ENCODE results near the gene NIPAL3. TPM values are rescaled to one million over a fixed set of nuclear protein-coding genes. Genes with fewer than 3 reads are reported as not detected.
"Not testable (repeated sequence)": the region's sequence is repeated elsewhere in the genome, so short reads cannot be mapped to it uniquely, and the experiment has no call there.

Gene NIPAL3
- total RNA-seq, 2 experiments from 2014 or later: 43.4 to 46.9 TPM

- Mint-ChIP-seq H3K27me3 (ENCODE audit: low read depth) (no peaks in the 10 kb centered on the region), H3K9me3 (ENCODE audit: insufficient read depth) (no peaks in the 10 kb centered on the region), H3K4me3 (no peak overlapping the region), H3K36me3 (ENCODE audit: low read depth) (peaks cover 38% of the 10 kb centered on the region), H3K27ac (no peak overlapping the region), H3K4me1 (ENCODE audit: low read depth) (no peaks in the 10 kb centered on the region)
- no peak for ATAC-seq
- no peak for DNase-seq
- POLR2A ChIA-PET: interaction anchor here (0.7 to 0.8 kb wide), 2 partner anchors 18 to 149 kb away, joined by 3 to 4 read pairs; no protein-coding TSS in a partner anchor
- CTCF ChIA-PET: interaction anchor here (0.9 to 4.3 kb wide), 8 partner anchors 11 to 392 kb away, joined by 3 to 23 read pairs (median 4); partner anchors contain the start of gene NIPAL3
These were observed 27.2 kb downstream of the NIPAL3 start for GRCh38 chr1:24442764-24443163.

GRCh38 chr1:24443241-24443656 lies 27.6 kb downstream of the NIPAL3 start:
- DNase-seq: no peak
- no peak for ATAC-seq
- Mint-ChIP-seq H3K4me1 (ENCODE audit: low read depth) (no peaks in the 10 kb centered on the region), H3K36me3 (ENCODE audit: low read depth) (peaks cover 38% of the 10 kb centered on the region), H3K4me3 (no peak overlapping the region), H3K9me3 (ENCODE audit: insufficient read depth) (no peaks in the 10 kb centered on the region), H3K27me3 (ENCODE audit: low read depth) (no peaks in the 10 kb centered on the region), H3K27ac (no peak overlapping the region)
- ChIA-PET POLR2A (interaction anchor here (0.7 to 0.8 kb wide), 3 partner anchors 18 to 369 kb away, joined by 3 to 4 read pairs (median 4); no protein-coding TSS in a partner anchor), CTCF (interaction anchor here (0.9 to 4.3 kb wide), 8 partner anchors 11 to 392 kb away, joined by 3 to 23 read pairs (median 4); partner anchors contain the start of gene NIPAL3)

- H3K4me1 Mint-ChIP-seq (ENCODE audit: low read depth); H3K27me3 Mint-ChIP-seq (ENCODE audit: low read depth): not testable (repeated sequence)
- CTCF ChIA-PET: interaction anchor here (1.2 kb wide), 1 partner anchor 16 kb away, joined by 3 read pairs; no protein-coding TSS in a partner anchor
These were observed 30.8 kb downstream of the NIPAL3 start for GRCh38 chr1:24446446-24446845.

GRCh38 chr1:24450316-24450715 lies 34.7 kb downstream of the NIPAL3 start:
- H3K27ac Mint-ChIP-seq: no peak overlapping the region
- H3K9me3 Mint-ChIP-seq (ENCODE audit: insufficient read depth): no peaks in the 10 kb centered on the region
- no peaks in the 10 kb centered on the region for H3K4me1 Mint-ChIP-seq (ENCODE audit: low read depth)
- no peak for DNase-seq
- no peaks in the 10 kb centered on the region for H3K27me3 Mint-ChIP-seq (ENCODE audit: low read depth)
- POLR2A ChIA-PET: no interaction called here
- CTCF ChIA-PET: no interaction called here
- no peak overlapping the region for H3K4me3 Mint-ChIP-seq
- H3K36me3 Mint-ChIP-seq (ENCODE audit: low read depth): peaks cover 76% of the 10 kb centered on the region
- ATAC-seq: no peak

More at GRCh38 chr1:24446446-24446845, 30.8 kb downstream of the NIPAL3 start:
- H3K36me3 Mint-ChIP-seq (ENCODE audit: low read depth): peaks cover 54% of the 10 kb centered on the region
- H3K4me3 Mint-ChIP-seq; POLR2A ChIA-PET; H3K9me3 Mint-ChIP-seq (ENCODE audit: insufficient read depth); ATAC-seq; DNase-seq; H3K27ac Mint-ChIP-seq: not testable (repeated sequence)

GRCh38 chr1:24450857-24451397 lies 35.3 kb downstream of the NIPAL3 start:
- H3K27ac Mint-ChIP-seq: no peak overlapping the region
- POLR2A ChIA-PET: no interaction called here

GRCh38 chr1:24451746-24452145 lies 36.1 kb downstream of the NIPAL3 start:
- POLR2A ChIA-PET: no interaction called here
- H3K27me3 Mint-ChIP-seq (ENCODE audit: low read depth): no peaks in the 10 kb centered on the region
- CTCF ChIA-PET: no interaction called here
- ATAC-seq: no peak
- H3K4me3 Mint-ChIP-seq: no peak overlapping the region
- no peak overlapping the region for H3K27ac Mint-ChIP-seq
- H3K9me3 Mint-ChIP-seq (ENCODE audit: insufficient read depth): no peaks in the 10 kb centered on the region
- no peak for DNase-seq
- H3K4me1 Mint-ChIP-seq (ENCODE audit: low read depth): no peaks in the 10 kb centered on the region
- peaks cover 71% of the 10 kb centered on the region for H3K36me3 Mint-ChIP-seq (ENCODE audit: low read depth)

More at GRCh38 chr1:24450857-24451397, 35.3 kb downstream of the NIPAL3 start:
- H3K9me3 Mint-ChIP-seq (ENCODE audit: insufficient read depth): no peaks in the 10 kb centered on the region
- no peak overlapping the region for H3K4me3 Mint-ChIP-seq
- H3K36me3 Mint-ChIP-seq (ENCODE audit: low read depth): peaks cover 74% of the 10 kb centered on the region
- no peaks in the 10 kb centered on the region for H3K27me3 Mint-ChIP-seq (ENCODE audit: low read depth)
- ATAC-seq: no peak
- CTCF ChIA-PET: no interaction called here
- no peaks in the 10 kb centered on the region for H3K4me1 Mint-ChIP-seq (ENCODE audit: low read depth)
- no peak for DNase-seq

GRCh38 chr1:24452922-24453485 lies 37.4 kb downstream of the NIPAL3 start:
- Mint-ChIP-seq H3K4me3 (no peak overlapping the region), H3K36me3 (ENCODE audit: low read depth) (peaks cover 69% of the 10 kb centered on the region), H3K27ac (no peak overlapping the region), H3K4me1 (ENCODE audit: low read depth) (no peaks in the 10 kb centered on the region), H3K9me3 (ENCODE audit: insufficient read depth) (no peaks in the 10 kb centered on the region), H3K27me3 (ENCODE audit: low read depth) (no peaks in the 10 kb centered on the region)
- ChIA-PET POLR2A (no interaction called here), CTCF (interaction anchor here (0.7 to 1.9 kb wide), 2 partner anchors 36 to 134 kb away, joined by 3 to 5 read pairs; no protein-coding TSS in a partner anchor)
- ATAC-seq: no peak
- no peak for DNase-seq

GRCh38 chr1:24454673-24455072 lies 39.1 kb downstream of the NIPAL3 start:
- POLR2A ChIA-PET: interaction anchor here (1.1 kb wide), 1 partner anchor 9 kb away, joined by 3 read pairs; no protein-coding TSS in a partner anchor
- no peaks in the 10 kb centered on the region for H3K27me3 Mint-ChIP-seq (ENCODE audit: low read depth)
- H3K36me3 Mint-ChIP-seq (ENCODE audit: low read depth): peaks cover 73% of the 10 kb centered on the region
- no peaks in the 10 kb centered on the region for H3K4me1 Mint-ChIP-seq (ENCODE audit: low read depth)
- DNase-seq: no peak
- peak overlapping the region; percentile 17 for H3K27ac Mint-ChIP-seq
- no peak overlapping the region for H3K4me3 Mint-ChIP-seq
- CTCF ChIA-PET: interaction anchor here (1.9 kb wide), 1 partner anchor 132 kb away, joined by 5 read pairs; no protein-coding TSS in a partner anchor
- ATAC-seq: no peak
- H3K9me3 Mint-ChIP-seq (ENCODE audit: insufficient read depth): no peaks in the 10 kb centered on the region

GRCh38 chr1:24455272-24455671 lies 39.7 kb downstream of the NIPAL3 start:
- ATAC-seq (no peak), DNase-seq (no peak)
- no peak overlapping the region for H3K4me3 Mint-ChIP-seq
- H3K9me3 Mint-ChIP-seq (ENCODE audit: insufficient read depth): no peaks in the 10 kb centered on the region
- H3K36me3 Mint-ChIP-seq (ENCODE audit: low read depth): peaks cover 73% of the 10 kb centered on the region
- H3K27me3 Mint-ChIP-seq (ENCODE audit: low read depth): no peaks in the 10 kb centered on the region
- H3K27ac Mint-ChIP-seq: no peak overlapping the region
- ChIA-PET POLR2A (no interaction called here), CTCF (no interaction called here)
- H3K4me1 Mint-ChIP-seq (ENCODE audit: low read depth): no peaks in the 10 kb centered on the region

- POLR2A ChIA-PET: interaction anchor here (0.8 kb wide), 1 partner anchor 8 kb away, joined by 3 read pairs; no protein-coding TSS in a partner anchor
- no peaks in the 10 kb centered on the region for H3K27me3 Mint-ChIP-seq (ENCODE audit: low read depth)
- no peak for ATAC-seq
- CTCF ChIA-PET: interaction anchor here (0.7 to 1.4 kb wide), 3 partner anchors 42 to 129 kb away, joined by 3 to 4 read pairs (median 3); partner anchors contain the start of gene NIPAL3
- H3K27ac Mint-ChIP-seq: no peak overlapping the region
- peaks cover 7% of the 10 kb centered on the region for H3K9me3 Mint-ChIP-seq (ENCODE audit: insufficient read depth)
- no peak overlapping the region for H3K4me3 Mint-ChIP-seq
- peaks cover 73% of the 10 kb centered on the region for H3K36me3 Mint-ChIP-seq (ENCODE audit: low read depth)
- no peaks in the 10 kb centered on the region for H3K4me1 Mint-ChIP-seq (ENCODE audit: low read depth)
- DNase-seq: no peak
These were observed 42.3 kb downstream of the NIPAL3 start for GRCh38 chr1:24457866-24458265.

- ChIA-PET CTCF (interaction anchor here (1.1 to 1.6 kb wide), 3 partner anchors 15 to 127 kb away, joined by 3 to 6 read pairs (median 3); no protein-coding TSS in a partner anchor), POLR2A (interaction anchor here (1.0 kb wide), 1 partner anchor 27 kb away, joined by 3 read pairs; no protein-coding TSS in a partner anchor)
- DNase-seq (no peak), ATAC-seq (no peak)
- Mint-ChIP-seq H3K4me1 (ENCODE audit: low read depth) (peaks cover 4% of the 10 kb centered on the region), H3K4me3 (no peak overlapping the region), H3K9me3 (ENCODE audit: insufficient read depth) (peaks cover 7% of the 10 kb centered on the region), H3K36me3 (ENCODE audit: low read depth) (peaks cover 69% of the 10 kb centered on the region), H3K27me3 (ENCODE audit: low read depth) (no peaks in the 10 kb centered on the region), H3K27ac (no peak overlapping the region)
These were observed 44.1 kb downstream of the NIPAL3 start for GRCh38 chr1:24459551-24460266.

All from activated CD8-positive, alpha-beta T cell treated with anti-CD3 and anti-CD28 coated beads, Interleukin-2, amount 10 ng/mL, durations not matched to agents 7 days and 5 days (primary cell).